Transverse colon (tissue), 4 donors: ENCODE measurements around the gene TCF19. TPM values are rescaled to one million over a fixed set of nuclear protein-coding genes. Genes with fewer than 3 reads are reported as not detected.
A peak's percentile ranks its signal among the peaks of the same experiment; 100 is the strongest.
"Not testable (repeated sequence)": the region's sequence is repeated elsewhere in the genome, so short reads cannot be mapped to it uniquely, and the experiment has no call there.

Experiments
- DNase-seq: peaks from one replicate; pipeline ENCODE4 v3.0.0-alpha.2; 2019
- H3K27ac ChIP-seq, 4 donors: fragments of 200-600 bp; sonication (generic); 2 replicates each; pipeline ENCODE4 v1.5.1; 2016 to 2018; ENCODE audit warnings: inconsistent platforms in 4 of 4
- H3K27me3 ChIP-seq: fragments of 200-600 bp; sonication (generic); 2 replicates; pipeline ENCODE4 v1.5.1; 2017; ENCODE audit warnings: inconsistent platforms
- H3K36me3 ChIP-seq, 4 donors: fragments of 200-600 bp; sonication (generic); 2 replicates each; pipeline ENCODE4 v1.5.1; 2017 to 2019; ENCODE audit warnings: inconsistent platforms in 4 of 4
- H3K4me1 ChIP-seq, 4 donors: fragments of 200-600 bp; sonication (generic); 2 replicates each; pipeline ENCODE4 v1.5.1; 2017 to 2020; ENCODE audit warnings: inconsistent platforms in 4 of 4
- H3K4me3 ChIP-seq, 4 donors: fragments of 200-600 bp; sonication (generic); 1 replicate in 1 of 4; 2 replicates in 3 of 4; pipeline versions ENCODE4 v1.5.1 to v1.6.1; 2017 to 2019; ENCODE audit warnings: inconsistent platforms in 4 of 4
- H3K9me3 ChIP-seq, 2 donors: fragments of 200-600 bp; sonication (generic); 2 replicates each; pipeline ENCODE4 v1.5.1; 2017 to 2019; ENCODE audit warnings: inconsistent platforms in 2 of 2
- CTCF ChIP-seq, 5 experiments: fragments of 200-600 bp in 3 of 5; fragments of 450-650 bp in 2 of 5; sonication (generic) in 3 of 5; IDR thresholded peaks; 1 replicate in 2 of 5; 2 replicates in 3 of 5; pipeline ENCODE4 v1.5.1; 2016 to 2017; ENCODE audit warnings: antibody characterized with exemption in 5 of 5, inconsistent platforms in 3 of 5, mild to moderate bottlenecking in 2 of 5, moderate library complexity in 1 of 5
- EP300 ChIP-seq: sonication (generic); formaldehyde crosslinking; IDR thresholded peaks from one replicate; pipeline ENCODE4 v1.6.1; 2017; ENCODE audit warnings: antibody characterized with exemption, low read depth
- POLR2A ChIP-seq: fragments of 450-650 bp; IDR thresholded peaks from one replicate; pipeline ENCODE4 v1.6.1; 2016; ENCODE audit warnings: antibody characterized with exemption, mild to moderate bottlenecking, moderate library complexity
- POLR2AphosphoS5 ChIP-seq, 3 donors: sonication (generic); formaldehyde crosslinking; IDR thresholded peaks; one replicate each; pipeline ENCODE4 v1.6.1; 2016; ENCODE audit warnings: antibody characterized with exemption in 3 of 3
- WGBS, 2 donors: methylation state at CpG; one replicate each; pipeline ENCODE4 v1.1.5; 2018; ENCODE audit warnings: low coverage in 1 of 2; 5-methylcytosine and 5-hydroxymethylcytosine counted together
- in situ Hi-C, 4 donors: fragments of 200-750 bp; cut with MboI; loops; one replicate each; pipeline versions ENCODE4 v1.15.0 to v1.15.1; 2017; ENCODE audit warnings: low sequenced_read_pairs in 3 of 4, low pct_ligation_motif_present in 1 of 4, low pct_unique_long_range_greater_than_20kb in 1 of 4
- intact Hi-C: fragments of 100-400 bp; cut with DNase I; formaldehyde crosslinking; loops from one replicate; pipeline ENCODE4 v1.15.1; 2023; ENCODE audit warnings: low total_unique reads
- total RNA-seq, 4 donors: library from RNA; depleted of rRNA; stranded (reverse); fragments of >200 nt; gene quantifications; one replicate each; pipeline ENCODE4 v1.1.0, GENCODE V29; 2016

The TCF19 gene
- total RNA-seq, 4 donors from 2014 or later: 1.6 to 5.2 (median 3.1) TPM

- WGBS, 2 donors: 48 to 56% methylated on average over 7 to 10 of the region's 10 CpGs
Measured at GRCh38 chr6:31192431-31193105, 34.2 kb downstream of the TCF19 start.

GRCh38 chr6:31193206-31193605, 34.8 kb downstream of the TCF19 start:
- intact Hi-C loops (loop anchor here (2.0 kb wide), 1 partner anchor 56 kb away; no protein-coding TSS in a partner anchor), in situ Hi-C loops (loop anchor here (5.0 to 10.0 kb wide), 5 partner anchors 56 to 174 kb away; partner anchors contain the start of gene PSORS1C2 (in 3 of the 4))
- Histone ChIP-seq H3K9me3 (no peaks in the 10 kb centered on the region), H3K27me3 (no peaks in the 10 kb centered on the region), H3K4me3 (no peak overlapping the region), H3K36me3 (no peaks in the 10 kb centered on the region), H3K4me1 (peaks cover 0 to 6% (median 3%) of the 10 kb centered on the region in 4 donors), H3K27ac (no peak overlapping the region)
- no peak for DNase-seq
- WGBS, 2 donors: 81 to 100% methylated on average over 2 to 8 of the region's 8 CpGs
- no peak for TF ChIP-seq POLR2AphosphoS5 (IDR thresholded peaks at IDR 0.05)

More at GRCh38 chr6:31192431-31193105, 34.2 kb downstream of the TCF19 start:
- not testable (repeated sequence) for H3K4me3 ChIP-seq, H3K27ac ChIP-seq, H3K9me3 ChIP-seq, H3K27me3 ChIP-seq, H3K36me3 ChIP-seq, H3K4me1 ChIP-seq
- TF ChIP-seq CTCF (IDR thresholded peaks at IDR 0.05): peak; percentile 58 to 87 (median 68)
- intact Hi-C loops (loop anchor here (2.0 kb wide), 1 partner anchor 56 kb away; no protein-coding TSS in a partner anchor), in situ Hi-C loops (loop anchor here (5.0 to 10.0 kb wide), 5 partner anchors 55 to 175 kb away; partner anchors contain the start of gene PSORS1C2 (in 3 of the 4))
- peak; percentile 83 for DNase-seq

- WGBS, 2 donors: 74% methylated on average over 6 of the region's 6 CpGs
- no peak overlapping the region for H3K4me3 ChIP-seq
- intact Hi-C loops (no loop called here), in situ Hi-C loops (loop anchor here (5.0 to 10.0 kb wide), 5 partner anchors 57 to 173 kb away; partner anchors contain the start of gene PSORS1C2 (in 3 of the 4))
- no peaks in the 10 kb centered on the region for H3K27me3 ChIP-seq
- no peak for DNase-seq
- no peak for TF ChIP-seq POLR2AphosphoS5 (IDR thresholded peaks at IDR 0.05)
- TF ChIP-seq CTCF (IDR thresholded peaks at IDR 0.05): no peak
- TF ChIP-seq EP300: no peak
- no peak for TF ChIP-seq POLR2A
- H3K9me3 ChIP-seq: no peaks in the 10 kb centered on the region
- H3K27ac ChIP-seq: no peak overlapping the region
- no peaks in the 10 kb centered on the region for H3K36me3 ChIP-seq
- H3K4me1 ChIP-seq: peaks cover 0 to 16% (median 9%) of the 10 kb centered on the region in 4 donors
Measured at GRCh38 chr6:31194061-31194834, 35.9 kb downstream of the TCF19 start.

- not testable (repeated sequence) for H3K9me3 ChIP-seq, H3K27ac ChIP-seq, H3K4me3 ChIP-seq, H3K36me3 ChIP-seq, DNase-seq, H3K27me3 ChIP-seq
- in situ Hi-C loops (loop anchor here in 2 of 4 donors (10.0 kb wide), 2 partner anchors 61 to 169 kb away; partner anchors contain the start of gene PSORS1C2 (in 1 of the 2)), intact Hi-C loops (loop anchor here (5.0 kb wide), 1 partner anchor 172 kb away; no protein-coding TSS in a partner anchor)
- WGBS, 2 donors: 95% methylated on average over 37 of the region's 41 CpGs; no CpG with 5 or more reads in 1 of the 2 donors
- H3K4me1 ChIP-seq: peaks cover 0 to 21% (median 11%) of the 10 kb centered on the region in 4 donors
Measured at GRCh38 chr6:31195308-31195979, 37.1 kb downstream of the TCF19 start.

GRCh38 chr6:31196251-31197022, 38.0 kb downstream of the TCF19 start:
- H3K36me3 ChIP-seq, H3K27me3 ChIP-seq, H3K9me3 ChIP-seq, DNase-seq: not testable (repeated sequence)
- peaks cover 0 to 21% (median 11%) of the 10 kb centered on the region in 4 donors for H3K4me1 ChIP-seq
- intact Hi-C loops: loop anchor here (5.0 kb wide), 1 partner anchor 171 kb away; no protein-coding TSS in a partner anchor
- H3K27ac ChIP-seq: peak overlapping the region; percentile 93 to 96 (median 94)
- 43 to 81% methylated on average over 5 to 25 of the region's 25 CpGs for WGBS, 2 donors
- in situ Hi-C loops: loop anchor here in 2 of 4 donors (10.0 kb wide), 2 partner anchors 62 to 168 kb away; partner anchors contain the start of gene PSORS1C2 (in 1 of the 2)
- H3K4me3 ChIP-seq: peak overlapping the region in 2 of 4 donors; percentile 60 to 64
